Testis (tissue), 2 donors: ENCODE data around the gene NRCAM.

Source experiments
- CTCF ChIP-seq, 3 experiments: fragments of 450-650 bp in 2 of 3; fragments of 200-600 bp in 1 of 3; sonication (generic) in 1 of 3; IDR thresholded peaks; one replicate each; pipeline ENCODE4 v1.5.1; 2016 to 2019; ENCODE audit warnings: antibody characterized with exemption in 3 of 3, mild to moderate bottlenecking in 2 of 3, moderate library complexity in 1 of 3
- POLR2A ChIP-seq: fragments of 450-650 bp; IDR thresholded peaks from one replicate; pipeline ENCODE4 v1.6.1; 2017; ENCODE audit warnings: antibody characterized with exemption, mild to moderate bottlenecking, moderate library complexity

GRCh38 chr7:108231221-108231620 lies 225.0 kb downstream of the NRCAM start:
- TF ChIP-seq CTCF (IDR thresholded peaks at IDR 0.05) (no peak), POLR2A (no peak)
